ENCODE measurements around the gene TPCN1. TPM values are rescaled to one million over a fixed set of nuclear protein-coding genes. Genes with fewer than 3 reads are reported as not detected.
"Not testable (repeated sequence)": the region's sequence is repeated elsewhere in the genome, so short reads cannot be mapped to it uniquely, and the experiment has no call there.

TPCN1 gene
- total and polyA plus RNA-seq, 2 of the 8 experiments (the other 6 are each of a cell fraction or from before 2014, with no cell fraction given): 14.9 to 21.4 TPM

DNA sequence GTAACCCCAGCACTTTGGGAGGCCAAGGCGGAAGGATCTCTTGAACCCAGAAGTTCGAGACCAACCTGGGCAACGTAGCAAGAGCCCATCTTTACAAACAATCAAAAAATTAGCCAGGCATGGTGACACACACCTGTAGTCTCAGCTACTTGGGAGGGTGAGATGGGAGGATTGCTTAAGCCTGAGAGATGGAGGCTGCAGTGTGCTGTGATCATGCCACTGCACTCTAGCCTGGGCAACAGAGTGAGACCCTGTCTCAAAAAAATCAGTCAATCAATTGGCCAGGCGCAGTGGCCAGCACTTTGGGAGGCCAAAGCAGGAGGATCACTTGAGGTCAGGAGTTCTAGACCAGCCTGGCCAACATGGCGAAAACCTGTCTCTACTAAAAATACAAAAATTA lies 14.5 kb upstream of the TPCN1 start:
- H3K4me2 ChIP-seq (ENCODE audit: insufficient read depth in 1 of 2, low read depth in 2 of 2, low read length in 2 of 2); H4K91ac ChIP-seq (replicated peaks; ENCODE audit: insufficient read length, low read length); H3K4me3 ChIP-seq (ENCODE audit: extremely low read depth in 1 of 4, insufficient read depth in 2 of 4, low read depth in 3 of 4, low read length in 4 of 4); H2BK20ac ChIP-seq (ENCODE audit: low read length); H3K4ac ChIP-seq (replicated peaks; ENCODE audit: insufficient read length, low read depth, low read length); H3K23ac ChIP-seq (ENCODE audit: insufficient read length); H3K79me1 ChIP-seq (ENCODE audit: low read depth, low read length); H3K56ac ChIP-seq (replicated peaks; ENCODE audit: insufficient read length, low read depth, low read length); H3K4me1 ChIP-seq (replicated peaks in 1 of 4; ENCODE audit: control insufficient read depth in 3 of 4, insufficient read depth in 4 of 4, low read length in 3 of 4); FAIRE-seq; H3K14ac ChIP-seq (ENCODE audit: insufficient read length); H2BK120ac ChIP-seq (replicated peaks; ENCODE audit: low read depth, low read length); H3K9me3 ChIP-seq (ENCODE audit: insufficient read depth in 2 of 2, low read depth in 1 of 2, low read length in 1 of 2); H3K79me2 ChIP-seq (ENCODE audit: control insufficient read depth in 1 of 2, insufficient read depth in 2 of 2, low read length in 2 of 2); H3K36me3 ChIP-seq (ENCODE audit: control insufficient read depth in 2 of 4, insufficient read depth in 4 of 4, low read length in 3 of 4); H3K23me2 ChIP-seq (ENCODE audit: low read depth, low read length); H2BK5ac ChIP-seq (ENCODE audit: low read depth, low read length); H2AFZ ChIP-seq (ENCODE audit: low read length); DNase-seq (ENCODE audit: low read depth in 1 of 2, low spot score in 2 of 2); H4K20me1 ChIP-seq (replicated peaks in 1 of 2; ENCODE audit: control insufficient read depth in 1 of 2, insufficient read depth in 2 of 2, low read length in 2 of 2); H3K18ac ChIP-seq (ENCODE audit: extremely low read depth, low read length); H4K8ac ChIP-seq (ENCODE audit: extremely low read depth, insufficient read depth, low read length); H3K9ac ChIP-seq (replicated peaks in 1 of 4; ENCODE audit: extremely low read depth in 1 of 4, low read depth in 3 of 4, low read length in 3 of 4); H4K5ac ChIP-seq (ENCODE audit: insufficient read length, low read depth, low read length); H2BK15ac ChIP-seq (ENCODE audit: low read length); H3K27ac ChIP-seq (ENCODE audit: low read depth, low read length); H2AK5ac ChIP-seq (ENCODE audit: low read depth, low read length); H2BK12ac ChIP-seq (ENCODE audit: low read depth, low read length); CTCF ChIA-PET (ENCODE audit: partially characterized antibody); H3K27me3 ChIP-seq (replicated peaks in 1 of 4; ENCODE audit: control insufficient read depth in 3 of 4, extremely low read depth in 1 of 4, insufficient read depth in 3 of 4, low read length in 3 of 4): not testable (repeated sequence)
- POLR2A ChIA-PET (ENCODE audit: partially characterized antibody): interaction anchor here (1.3 kb wide), 2 partner anchors 11 to 13 kb away, joined by 3 read pairs; no protein-coding TSS in a partner anchor
- 96% methylated on average over 5 of the region's 5 CpGs; no CpG with 5 or more reads in 1 of the 2 experiments for WGBS, 2 experiments (ENCODE audit: extremely low coverage in 1 of 2, insufficient coverage in 1 of 2, insufficient read length in 1 of 2, insufficient replicate concordance in 2 of 2, low coverage in 1 of 2, low lambda C conversion rate in 2 of 2, missing lambda C conversion rate in 1 of 2)

Measured in H1 (cell line).